A549 (cell line): ENCODE data around the gene TASP1. TPM values are rescaled to one million over a fixed set of nuclear protein-coding genes. Genes with fewer than 3 reads are reported as not detected.

ENCODE experiments used
- ATAC-seq, 2 experiments: fragments of 200-7000 bp in 1 of 2; fragments of >200 bp in 1 of 2; cut with Nextera tagmentation in 1 of 2; cut with Tn5 transposase in 1 of 2; 3 replicates each; pipeline versions ENCODE4 v1.8.0 to v1.9.1; 2018 to 2020; ENCODE audit warnings: mild to moderate bottlenecking in 1 of 2, moderate library complexity in 1 of 2
- CTCF ChIA-PET: fragments of 300-600 bp; sonication (Branson Sonifier 250); formaldehyde crosslinking; extraction: SDS; loops from one replicate; lab custom pipeline; 2021; ENCODE audit warnings: antibody characterized with exemption, inconsistent platforms; lab: Yijun Ruan, JAX
- POLR2A ChIA-PET: fragments of 350-600 bp; formaldehyde crosslinking; extraction: SDS; loops from one replicate; lab custom pipeline; 2021; ENCODE audit warnings: antibody characterized with exemption, inconsistent platforms; lab: Yijun Ruan, JAX
- DNase-seq, 2 experiments: peaks; one replicate each; pipeline versions ENCODE4 v3.0.0 to v3.0.0-alpha.2; 2011 to 2016; ENCODE audit warnings: low read depth in 1 of 2, low spot score in 1 of 2
- FAIRE-seq: peaks from 2 replicates; lab custom pipeline; 2011; peaks lifted over from hg19 to GRCh38; lab: Jason Lieb, UNC
- H3K27ac ChIP-seq, 2 experiments: fragments of >200 bp; sonication (Bioruptor Twin); formaldehyde crosslinking; 3 replicates each; pipeline ENCODE4 v1.5.1; 2016 to 2017
- H3K4me1 ChIP-seq: fragments of >200 bp; sonication (Bioruptor Twin); formaldehyde crosslinking; 3 replicates; pipeline ENCODE4 v1.6.1; 2016
- H3K4me2 ChIP-seq: fragments of >200 bp; sonication (Bioruptor Twin); formaldehyde crosslinking; 3 replicates; pipeline ENCODE4 v1.6.1; 2016
- H3K4me3 ChIP-seq: fragments of >200 bp; sonication (Bioruptor Twin); formaldehyde crosslinking; 3 replicates; pipeline ENCODE4 v1.5.1; 2016
- H3K9me3 ChIP-seq: fragments of >200 bp; sonication (Bioruptor Twin); formaldehyde crosslinking; 3 replicates; pipeline ENCODE4 v1.6.1; 2016
- ATOH8 ChIP-seq: fragments of 250-450 bp; sonication (Bioruptor Pico); IDR thresholded peaks from 2 replicates; pipeline ENCODE4 v1.5.0; 2020; ENCODE audit warnings: low read depth, mild to moderate bottlenecking, moderate library complexity
- CEBPB ChIP-seq, 2 experiments: fragments of >200 bp in 1 of 2; sonication (Bioruptor Twin) in 1 of 2; formaldehyde crosslinking in 1 of 2; IDR thresholded peaks; 2 replicates each; pipeline ENCODE4 v1.6.1; 2012 to 2016
- CHD2 ChIP-seq: fragments of 150-350 bp; IDR thresholded peaks from 2 replicates; pipeline ENCODE4 v1.6.1; 2014; ENCODE audit warnings: low read length; ENCODE audit not compliant: partially characterized antibody
- EHMT2 ChIP-seq: fragments of 200-600 bp; sonication (generic); IDR thresholded peaks from 2 replicates; pipeline ENCODE4 v1.6.1; 2016; ENCODE audit warnings: antibody characterized with exemption, low read depth, mild to moderate bottlenecking, moderate library complexity
- GATA3 ChIP-seq: IDR thresholded peaks from 2 replicates; pipeline ENCODE4 v1.6.1; 2012; ENCODE audit warnings: borderline replicate concordance
- HEYL ChIP-seq: fragments of 250-450 bp; sonication (Bioruptor Pico); IDR thresholded peaks from 2 replicates; pipeline ENCODE4 v1.8.0; 2021; ENCODE audit warnings: mild to moderate bottlenecking, moderate library complexity
- KDM1A ChIP-seq: fragments of 200-600 bp; sonication (generic); IDR thresholded peaks from 2 replicates; pipeline ENCODE4 v1.6.1; 2016; ENCODE audit warnings: low read depth, mild to moderate bottlenecking
- KDM5A ChIP-seq: fragments of 200-600 bp; sonication (generic); IDR thresholded peaks from 2 replicates; pipeline ENCODE4 v1.6.1; 2016; ENCODE audit warnings: antibody characterized with exemption, mild to moderate bottlenecking
- MAFK ChIP-seq: fragments of 450-650 bp; IDR thresholded peaks from 2 replicates; pipeline ENCODE4 v1.6.1; 2014; ENCODE audit not compliant: partially characterized antibody
- NFE2L2 ChIP-seq: fragments of 150-350 bp; conservative IDR thresholded peaks from 2 replicates; pipeline ENCODE4 v1.6.1; 2014; ENCODE audit warnings: low read length
- NR3C1 ChIP-seq: fragments of >200 bp; sonication (Bioruptor Twin); formaldehyde crosslinking; IDR thresholded peaks from 3 replicates; pipeline ENCODE4 v1.6.1; 2017
- RCOR1 ChIP-seq: fragments of 150-350 bp; IDR thresholded peaks from 2 replicates; pipeline ENCODE4 v1.6.1; 2014; ENCODE audit warnings: antibody characterized with exemption, low read length, low read depth
- SMC3 ChIP-seq: fragments of >200 bp; sonication (Bioruptor Twin); formaldehyde crosslinking; IDR thresholded peaks from 3 replicates; pipeline ENCODE4 v1.6.1; 2018; ENCODE audit warnings: inconsistent platforms
- TFCP2L1 ChIP-seq: fragments of 250-450 bp; sonication (Bioruptor Pico); IDR thresholded peaks from 2 replicates; pipeline ENCODE4 v1.5.0; 2021; ENCODE audit warnings: mild to moderate bottlenecking
- ZFP36 ChIP-seq: fragments of 450-650 bp; IDR thresholded peaks from 2 replicates; pipeline ENCODE4 v1.6.1; 2014; ENCODE audit warnings: borderline replicate concordance; ENCODE audit not compliant: partially characterized antibody
- ZSCAN20 ChIP-seq: fragments of 250-450 bp; sonication (Bioruptor Pico); IDR thresholded peaks from 2 replicates; pipeline ENCODE4 v1.8.0; 2022; ENCODE audit warnings: mild to moderate bottlenecking, moderate library complexity
- WGBS: methylation state at CpG from one replicate; pipeline ENCODE4 v1.1.6; 2017; ENCODE audit errors: missing lambda C conversion rate; 5-methylcytosine and 5-hydroxymethylcytosine counted together
- polyA plus RNA-seq, 4 experiments: library from polyadenylated mRNA; depleted of rRNA in 3 of 4; stranded (reverse); fragments of >200 nt; fragmentation: RNase III in 1 of 4; extraction: RNeasy Plus Mini Kit Qiagen cat#74134 plus additional on column Dnase treatment in 1 of 4; gene quantifications; 2 replicates in 3 of 4; 3 replicates in 1 of 4; pipeline ENCODE4 v1.2.3, GENCODE V29; 2011 to 2017
- TF ChIP-seq, protein P1 (sequence below): fragments of 200-600 bp; sonication (generic); IDR thresholded peaks from 2 replicates; pipeline ENCODE4 v1.6.1; 2016; ENCODE audit warnings: antibody characterized with exemption, mild to moderate bottlenecking, moderate library complexity
- TF ChIP-seq, protein P2 (sequence below): fragments of 250-450 bp; sonication (Bioruptor Pico); IDR thresholded peaks from 2 replicates; pipeline ENCODE4 v1.5.0; 2021; ENCODE audit warnings: mild to moderate bottlenecking, moderate library complexity, borderline replicate concordance
- TF ChIP-seq, protein P3 (sequence below): IDR thresholded peaks from 2 replicates; pipeline ENCODE4 v1.6.1; 2012
- TF ChIP-seq, protein P4 (sequence below): fragments of >200 bp; sonication (Bioruptor Twin); formaldehyde crosslinking; IDR thresholded peaks from 2 replicates; pipeline ENCODE4 v1.6.1; 2016

TASP1 gene
- polyA plus RNA-seq, 2 of the 4 experiments (the other 2 are of a cell fraction): 9.5 to 18.2 TPM

DNA sequence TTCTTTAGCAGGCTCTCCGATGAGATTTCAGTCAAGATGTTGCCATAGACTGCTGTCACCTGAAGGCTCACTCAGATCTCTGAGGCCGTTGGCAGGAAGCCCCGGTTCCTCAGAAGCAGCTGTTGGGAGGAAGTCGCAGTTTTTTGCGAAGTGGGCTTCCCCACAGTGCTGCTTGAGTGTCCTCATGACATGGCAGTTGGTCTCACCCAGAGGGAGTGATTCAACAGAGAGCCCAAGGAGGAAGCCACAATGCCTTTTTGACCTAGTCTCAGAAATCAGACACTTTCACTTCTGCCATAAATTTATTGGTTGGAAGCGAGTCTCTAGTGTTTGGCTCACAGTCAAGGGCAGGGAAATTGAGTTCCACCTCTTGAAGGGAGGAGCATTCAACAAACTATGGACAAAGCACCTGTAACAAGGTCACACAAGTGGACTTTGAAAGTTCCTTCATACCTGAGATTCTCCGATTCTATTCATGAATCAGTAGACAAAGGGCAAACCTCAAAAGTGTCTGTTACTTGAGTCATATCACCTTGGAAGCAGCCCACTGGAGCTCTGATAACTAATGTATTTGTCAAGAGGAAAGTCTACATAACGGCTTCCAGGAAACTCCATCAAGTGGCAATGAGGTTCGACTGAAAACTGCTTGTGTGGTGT is 208.3 kb downstream of the TASP1 start:
- CTCF ChIA-PET: no interaction called here
- ATAC-seq: no peak

GRCh38 chr20:13428684-13429083 is 210.0 kb downstream of the TASP1 start:
- CTCF ChIA-PET: interaction anchor here (0.8 to 1.1 kb wide), 2 partner anchors 20 to 118 kb away, joined by 3 to 4 read pairs; no protein-coding TSS in a partner anchor
- H3K4me1 ChIP-seq: peaks cover 32% of the 10 kb centered on the region
- no peak overlapping the region for H3K27ac ChIP-seq
- FAIRE-seq (no peak), ATAC-seq (no peak), DNase-seq (no peak)
- H3K4me2 ChIP-seq: no peak overlapping the region
- WGBS: 85% methylated on average over 1 of the region's 1 CpG
- H3K4me3 ChIP-seq: no peak overlapping the region
- no peaks in the 10 kb centered on the region for H3K9me3 ChIP-seq
- POLR2A ChIA-PET: no interaction called here
- peak; percentile 86 for TF ChIP-seq MAFK
- TF ChIP-seq, protein P1, sequence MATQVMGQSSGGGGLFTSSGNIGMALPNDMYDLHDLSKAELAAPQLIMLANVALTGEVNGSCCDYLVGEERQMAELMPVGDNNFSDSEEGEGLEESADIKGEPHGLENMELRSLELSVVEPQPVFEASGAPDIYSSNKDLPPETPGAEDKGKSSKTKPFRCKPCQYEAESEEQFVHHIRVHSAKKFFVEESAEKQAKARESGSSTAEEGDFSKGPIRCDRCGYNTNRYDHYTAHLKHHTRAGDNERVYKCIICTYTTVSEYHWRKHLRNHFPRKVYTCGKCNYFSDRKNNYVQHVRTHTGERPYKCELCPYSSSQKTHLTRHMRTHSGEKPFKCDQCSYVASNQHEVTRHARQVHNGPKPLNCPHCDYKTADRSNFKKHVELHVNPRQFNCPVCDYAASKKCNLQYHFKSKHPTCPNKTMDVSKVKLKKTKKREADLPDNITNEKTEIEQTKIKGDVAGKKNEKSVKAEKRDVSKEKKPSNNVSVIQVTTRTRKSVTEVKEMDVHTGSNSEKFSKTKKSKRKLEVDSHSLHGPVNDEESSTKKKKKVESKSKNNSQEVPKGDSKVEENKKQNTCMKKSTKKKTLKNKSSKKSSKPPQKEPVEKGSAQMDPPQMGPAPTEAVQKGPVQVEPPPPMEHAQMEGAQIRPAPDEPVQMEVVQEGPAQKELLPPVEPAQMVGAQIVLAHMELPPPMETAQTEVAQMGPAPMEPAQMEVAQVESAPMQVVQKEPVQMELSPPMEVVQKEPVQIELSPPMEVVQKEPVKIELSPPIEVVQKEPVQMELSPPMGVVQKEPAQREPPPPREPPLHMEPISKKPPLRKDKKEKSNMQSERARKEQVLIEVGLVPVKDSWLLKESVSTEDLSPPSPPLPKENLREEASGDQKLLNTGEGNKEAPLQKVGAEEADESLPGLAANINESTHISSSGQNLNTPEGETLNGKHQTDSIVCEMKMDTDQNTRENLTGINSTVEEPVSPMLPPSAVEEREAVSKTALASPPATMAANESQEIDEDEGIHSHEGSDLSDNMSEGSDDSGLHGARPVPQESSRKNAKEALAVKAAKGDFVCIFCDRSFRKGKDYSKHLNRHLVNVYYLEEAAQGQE: no peak
- no peak for TF ChIP-seq SMC3
- TF ChIP-seq ATOH8 (CRISPR knock-in tag): no peak

More for the DNA sequence above, 208.3 kb downstream of the TASP1 start:
- H3K4me1 ChIP-seq: peaks cover 15% of the 10 kb centered on the region
- DNase-seq (peak in 1 of 2 experiments; percentile 35), FAIRE-seq (no peak)
- TF ChIP-seq CHD2 (no peak), TFCP2L1 (no peak), EHMT2 (no peak), GATA3 (no peak), HEYL (CRISPR knock-in tag) (no peak), CEBPB (IDR thresholded peaks at IDR 0.05) (no peak), KDM1A (no peak), KDM5A (no peak), ZFP36 (no peak), RCOR1 (no peak), NR3C1 (no peak), NFE2L2 (no peak), ZSCAN20 (CRISPR knock-in tag) (no peak)
- TF ChIP-seq, protein P2, sequence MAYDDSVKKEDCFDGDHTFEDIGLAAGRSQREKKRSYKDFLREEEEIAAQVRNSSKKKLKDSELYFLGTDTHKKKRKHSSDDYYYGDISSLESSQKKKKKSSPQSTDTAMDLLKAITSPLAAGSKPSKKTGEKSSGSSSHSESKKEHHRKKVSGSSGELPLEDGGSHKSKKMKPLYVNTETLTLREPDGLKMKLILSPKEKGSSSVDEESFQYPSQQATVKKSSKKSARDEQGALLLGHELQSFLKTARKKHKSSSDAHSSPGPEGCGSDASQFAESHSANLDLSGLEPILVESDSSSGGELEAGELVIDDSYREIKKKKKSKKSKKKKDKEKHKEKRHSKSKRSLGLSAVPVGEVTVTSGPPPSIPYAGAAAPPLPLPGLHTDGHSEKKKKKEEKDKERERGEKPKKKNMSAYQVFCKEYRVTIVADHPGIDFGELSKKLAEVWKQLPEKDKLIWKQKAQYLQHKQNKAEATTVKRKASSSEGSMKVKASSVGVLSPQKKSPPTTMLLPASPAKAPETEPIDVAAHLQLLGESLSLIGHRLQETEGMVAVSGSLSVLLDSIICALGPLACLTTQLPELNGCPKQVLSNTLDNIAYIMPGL (CRISPR knock-in tag): no peak
- TF ChIP-seq, protein P3, sequence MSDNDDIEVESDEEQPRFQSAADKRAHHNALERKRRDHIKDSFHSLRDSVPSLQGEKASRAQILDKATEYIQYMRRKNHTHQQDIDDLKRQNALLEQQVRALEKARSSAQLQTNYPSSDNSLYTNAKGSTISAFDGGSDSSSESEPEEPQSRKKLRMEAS: no peak
- TF ChIP-seq, protein P4, sequence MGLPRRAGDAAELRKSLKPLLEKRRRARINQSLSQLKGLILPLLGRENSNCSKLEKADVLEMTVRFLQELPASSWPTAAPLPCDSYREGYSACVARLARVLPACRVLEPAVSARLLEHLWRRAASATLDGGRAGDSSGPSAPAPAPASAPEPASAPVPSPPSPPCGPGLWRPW: no peak
- TF ChIP-seq, protein P1: no peak
- peak overlapping the region; percentile 9; the same call in 2 of the 3 replicates for H3K4me2 ChIP-seq
- peak overlapping the region in 1 of 2 experiments; percentile 29; a peak in 2 of 6 replicates for H3K27ac ChIP-seq
- no peak overlapping the region for H3K4me3 ChIP-seq
- WGBS: 80% methylated on average over 9 of the region's 9 CpGs
- no peaks in the 10 kb centered on the region for H3K9me3 ChIP-seq
- POLR2A ChIA-PET: no interaction called here
